HG03565 (cell line): ENCODE measurements around the gene NOX3.
"Not testable (repeated sequence)": the region's sequence is repeated elsewhere in the genome, so short reads cannot be mapped to it uniquely, and the experiment has no call there.

Source experiments
- ATAC-seq: cut with Tn5 transposase; IDR thresholded peaks from one replicate; pipeline ENCODE4 v1.9.1; 2021; ENCODE audit warnings: mild to moderate bottlenecking, moderate library complexity; ENCODE audit not compliant: unreplicated experiment

NOX3 gene

GRCh38 chr6:155470979-155471616 is 15.5 kb upstream of the NOX3 start:
- ATAC-seq, result not testable (repeated sequence)

DNA sequence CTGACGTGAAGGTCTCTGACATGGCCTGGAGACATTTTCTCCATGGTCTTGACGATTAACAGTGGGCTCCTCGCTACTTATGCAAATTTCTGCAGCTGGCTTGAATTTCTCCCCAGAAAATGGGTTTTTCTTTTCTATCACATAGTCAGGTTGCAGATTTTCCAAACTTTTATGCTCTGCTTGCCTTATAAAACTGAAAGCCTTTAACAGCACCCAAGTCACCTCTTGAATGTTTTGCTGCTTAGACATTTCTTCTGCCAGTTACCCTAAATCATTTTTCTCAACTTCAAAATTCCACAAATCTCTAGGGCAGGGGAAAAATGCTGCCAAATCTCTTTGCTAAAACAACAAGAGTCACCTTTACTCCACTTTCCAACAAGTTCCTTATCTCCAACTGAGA is 12.9 kb upstream of the NOX3 start:
- ATAC-seq, result not testable (repeated sequence)

- no peak for ATAC-seq
These were observed 10.9 kb upstream of the NOX3 start for GRCh38 chr6:155466539-155466938.

DNA sequence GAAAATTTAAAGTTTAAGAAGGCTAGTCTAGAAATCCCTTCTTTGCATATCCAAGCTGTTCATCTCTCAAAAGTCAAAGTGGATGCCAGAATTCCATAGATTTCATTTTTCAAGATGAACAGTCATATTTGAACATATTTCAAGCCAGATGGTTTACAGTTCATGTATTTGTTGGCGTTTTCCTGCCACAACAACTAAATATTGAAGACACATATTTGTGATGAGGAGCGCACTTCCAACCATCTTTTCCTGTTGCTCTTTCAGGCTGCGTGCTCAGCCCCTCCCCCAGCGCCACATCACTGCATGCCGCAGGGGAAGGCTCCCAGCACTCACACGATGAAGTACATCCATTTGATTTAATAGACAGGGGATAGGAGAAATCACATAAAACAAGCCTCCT is 5.9 kb upstream of the NOX3 start:
- ATAC-seq, result no peak

- no peak for ATAC-seq
These were observed 1.2 kb downstream of the NOX3 start for GRCh38 chr6:155454471-155454870.

GRCh38 chr6:155454008-155454407 is 1.6 kb downstream of the NOX3 start:
- no peak for ATAC-seq

DNA sequence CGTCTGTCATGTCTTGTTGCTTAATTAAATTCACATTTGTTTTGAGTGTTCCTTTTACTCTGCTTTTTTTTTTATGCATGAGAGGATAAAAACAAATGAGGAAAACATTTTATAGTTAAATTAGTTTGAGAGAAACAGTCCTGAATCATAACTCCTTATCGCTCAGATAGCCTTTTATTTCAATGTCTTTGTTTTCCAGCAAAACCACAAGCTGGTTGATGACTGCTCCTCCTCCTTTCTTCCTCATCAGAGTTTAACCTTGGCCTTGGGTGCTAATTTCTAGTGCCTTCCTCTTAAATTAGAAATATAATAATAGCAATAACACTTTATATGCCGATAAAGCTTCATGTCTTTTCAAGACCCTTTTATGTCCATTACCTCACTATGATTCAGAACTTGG is 3.1 kb downstream of the NOX3 start:
- no peak for ATAC-seq

DNA sequence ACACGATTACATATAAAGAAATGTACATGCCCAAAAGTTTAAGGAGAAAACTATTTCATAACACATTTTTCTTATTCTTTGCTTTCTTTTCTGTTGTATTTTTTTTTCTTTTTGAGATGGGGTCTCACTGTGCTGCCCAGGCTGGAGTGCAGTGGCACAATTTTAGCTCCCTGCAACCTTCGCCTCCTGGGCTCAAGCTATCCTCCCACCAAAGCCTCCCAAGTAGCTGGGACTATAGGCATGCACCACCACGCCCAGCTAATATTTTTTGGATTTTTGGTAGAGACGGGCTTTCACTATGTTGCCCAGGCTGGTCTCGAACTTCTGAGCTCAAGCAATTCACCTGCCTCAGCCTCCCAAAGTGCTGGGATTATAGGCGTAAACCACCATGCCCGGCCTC is 4.1 kb downstream of the NOX3 start:
- not testable (repeated sequence) for ATAC-seq

- ATAC-seq, result no peak
These were observed 5.4 kb downstream of the NOX3 start for GRCh38 chr6:155450240-155450581.

- ATAC-seq, result no peak
These were observed 6.0 kb downstream of the NOX3 start for GRCh38 chr6:155449450-155450239.

DNA sequence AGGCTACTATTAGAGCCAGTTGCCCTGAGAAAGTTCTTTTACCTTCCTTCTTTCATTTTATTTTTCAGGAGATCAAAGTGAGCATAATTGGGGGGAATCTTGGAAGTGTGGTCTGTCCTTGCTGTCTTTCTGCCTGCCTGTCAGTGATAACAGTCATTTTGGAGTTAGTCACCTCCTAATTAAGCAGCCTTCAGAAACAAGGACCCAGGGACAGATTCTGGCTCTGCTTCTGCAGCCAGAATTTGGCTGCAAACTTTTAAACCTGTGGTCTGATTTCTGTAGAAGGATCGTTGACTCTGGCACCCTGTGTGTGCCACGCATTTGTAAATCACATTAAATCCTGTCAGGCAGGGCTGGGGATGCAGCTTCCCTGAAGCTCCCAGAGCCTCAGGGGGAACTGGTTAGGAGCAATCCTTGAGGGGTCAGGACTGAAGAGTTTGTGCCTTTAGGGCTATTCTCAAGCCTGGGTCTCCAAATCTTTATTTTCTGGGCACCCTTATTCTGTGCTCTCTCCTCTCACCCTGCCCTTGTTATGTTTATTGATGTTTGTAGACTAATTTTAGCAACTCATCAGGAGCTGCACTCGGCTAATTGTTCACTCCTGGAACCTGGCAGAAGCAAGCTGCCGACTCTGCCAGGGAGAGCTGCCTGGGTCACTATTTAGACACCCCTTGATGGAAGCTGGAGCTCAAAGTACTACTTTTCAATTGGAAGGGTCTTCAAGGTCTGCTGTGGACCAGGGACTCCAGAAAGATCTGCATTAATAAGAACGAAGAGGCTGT is 6.8 kb downstream of the NOX3 start:
- no peak for ATAC-seq

DNA sequence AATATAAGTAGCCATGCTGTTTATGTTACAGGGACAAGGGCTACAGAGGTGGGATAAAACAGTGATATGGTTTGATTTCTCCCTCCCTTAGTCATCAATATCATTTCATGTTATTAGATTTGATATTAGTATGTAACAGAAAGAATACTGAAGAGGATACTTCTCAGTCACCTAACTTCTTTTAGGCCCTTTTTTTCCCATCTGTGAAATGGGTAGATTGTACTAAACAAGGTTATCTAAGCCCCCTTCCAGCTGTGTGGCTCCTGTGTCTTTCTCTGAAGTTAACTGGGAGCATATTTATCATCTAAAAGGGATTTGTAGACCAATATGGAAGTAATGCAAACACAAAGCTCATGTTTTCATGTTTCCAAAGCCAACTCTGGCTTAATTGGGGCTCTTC is 7.7 kb downstream of the NOX3 start:
- ATAC-seq, result no peak

DNA sequence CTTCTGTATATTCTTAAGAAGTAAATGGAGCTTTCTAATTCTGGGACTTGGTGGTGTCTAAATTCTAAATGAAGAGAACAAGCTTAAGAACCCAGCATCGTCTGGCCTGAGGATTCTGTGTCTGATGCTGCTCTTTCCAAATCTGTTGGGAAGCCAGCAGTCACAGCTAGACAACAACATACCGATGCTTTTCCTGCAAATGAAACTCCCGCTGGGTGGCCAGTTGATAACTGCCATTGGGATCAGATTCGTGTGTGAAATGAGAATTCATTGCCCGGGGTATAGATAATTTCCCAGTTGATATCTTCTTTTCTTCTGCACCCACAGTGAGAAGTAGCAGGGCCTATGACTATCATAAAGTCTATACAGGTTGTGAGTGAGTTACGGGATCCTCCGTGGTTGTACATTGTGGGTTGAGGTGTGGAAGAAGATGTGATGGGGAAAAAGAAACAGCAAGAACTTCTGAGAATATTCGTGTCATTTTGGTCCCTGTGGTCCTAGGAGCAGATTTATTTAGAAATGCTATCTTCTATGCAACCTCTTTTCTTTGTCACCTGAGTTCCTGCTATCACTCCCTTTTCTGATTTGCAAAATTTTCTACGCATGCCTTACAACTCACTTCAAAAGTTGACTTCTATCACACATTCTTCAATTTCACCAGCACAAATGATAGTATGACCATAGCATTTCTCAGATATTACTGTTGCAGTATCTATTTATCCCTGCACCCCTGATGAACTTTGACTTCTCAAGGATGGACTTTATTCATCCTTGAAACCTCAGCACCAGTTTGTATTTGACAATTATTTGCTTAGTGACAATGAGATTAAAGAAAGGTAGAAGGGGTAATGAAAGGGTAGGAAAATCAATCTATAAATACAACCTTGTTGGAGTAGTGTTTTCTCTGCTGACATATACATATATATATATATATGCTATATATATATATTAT is 10.4 kb downstream of the NOX3 start:
- no peak for ATAC-seq

DNA sequence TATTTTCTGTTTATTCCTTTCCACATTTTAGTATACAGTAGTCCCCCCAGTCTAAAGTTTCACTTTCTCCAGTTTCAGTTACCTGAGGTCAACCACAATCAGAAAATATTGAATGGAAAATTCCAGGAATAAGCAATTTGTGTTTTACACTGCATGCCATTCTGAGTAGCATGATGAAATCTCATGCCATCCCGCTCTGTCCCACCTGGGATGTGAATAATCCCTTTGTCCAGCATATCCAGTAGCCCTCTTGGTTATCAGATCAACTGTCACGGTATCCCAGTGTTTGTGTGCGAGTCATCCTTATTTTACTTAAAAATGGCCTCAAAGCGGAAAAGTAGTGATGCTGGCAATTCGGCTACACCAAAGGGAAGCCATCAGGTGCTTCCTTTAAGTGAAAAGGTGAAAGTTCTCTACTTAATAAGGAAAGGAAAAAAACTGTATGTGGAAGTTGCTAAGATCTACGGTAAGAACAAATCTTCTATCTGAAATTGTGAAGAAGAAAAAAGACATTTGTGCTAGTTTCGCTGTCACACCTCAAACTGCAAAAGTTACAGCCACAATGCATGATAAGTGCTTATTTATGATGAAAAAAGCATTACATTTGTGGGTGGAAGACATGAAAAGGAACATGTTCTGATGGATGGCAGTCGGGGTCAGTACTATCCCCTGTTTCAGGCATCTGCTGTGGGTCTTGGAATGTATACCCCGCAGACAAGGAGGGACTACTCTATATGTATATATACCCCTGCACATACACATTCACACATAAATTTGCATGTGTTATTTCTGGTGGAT is 11.3 kb downstream of the NOX3 start:
- no peak for ATAC-seq

GRCh38 chr6:155443168-155443567 is 12.5 kb downstream of the NOX3 start:
- no peak for ATAC-seq

GRCh38 chr6:155442562-155442961 is 13.1 kb downstream of the NOX3 start:
- no peak for ATAC-seq

GRCh38 chr6:155441112-155441465 is 14.6 kb downstream of the NOX3 start:
- no peak for ATAC-seq

- no peak for ATAC-seq
These were observed 15.1 kb downstream of the NOX3 start for GRCh38 chr6:155440398-155441111.

DNA sequence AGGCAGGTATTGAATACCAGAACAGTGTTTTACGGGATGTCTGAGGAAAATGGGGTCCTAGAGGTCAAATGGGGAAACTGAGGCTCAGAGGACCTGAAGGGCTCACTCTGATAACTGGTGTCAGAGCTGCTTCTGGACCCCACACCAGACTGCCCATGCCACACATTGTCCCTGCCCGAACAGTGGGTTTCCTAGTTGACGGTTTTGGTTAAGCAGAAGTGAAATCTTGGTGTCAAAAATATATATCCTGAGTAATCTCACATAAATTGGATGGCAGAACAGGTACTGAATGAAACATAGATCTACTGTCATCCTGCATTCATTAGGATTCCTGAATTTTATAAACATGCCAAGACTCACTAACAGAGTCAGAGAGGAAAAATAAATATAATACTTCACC is 16.3 kb downstream of the NOX3 start:
- no peak for ATAC-seq
